B cell (primary cell): ENCODE data around the gene GPR22. TPM values are rescaled to one million over a fixed set of nuclear protein-coding genes. Genes with fewer than 3 reads are reported as not detected.

Experiments
- ATAC-seq: fragments of 200-7000 bp; cut with Tn5 transposase; one replicate; pipeline ENCODE4 v1.10.0; 2021; ENCODE audit warnings: low read depth, mild to moderate bottlenecking, moderate number of reproducible peaks, moderate library complexity
- CTCF ChIA-PET: fragments of 350-600 bp; sonication (Branson Sonifier 250); formaldehyde crosslinking; loops from one replicate; lab custom pipeline; 2021; ENCODE audit warnings: antibody characterized with exemption, inconsistent platforms; lab: Charles Lee
- POLR2A ChIA-PET: fragments of 350-600 bp; sonication (Branson Sonifier 250); formaldehyde crosslinking; loops from one replicate; lab custom pipeline; 2021; ENCODE audit warnings: antibody characterized with exemption; lab: Charles Lee
- DNase-seq: peaks from one replicate; pipeline ENCODE4 v3.0.0; 2013
- H2AFZ ChIP-seq: 2 replicates; pipeline ENCODE4 v1.6.1; 2012; ENCODE audit warnings: mild to moderate bottlenecking, low read depth, low read length; ENCODE audit not compliant: insufficient read depth, poor library complexity, severe bottlenecking
- H3K27ac ChIP-seq, 2 donors: 1 replicate in 1 of 2; 2 replicates in 1 of 2; pipeline ENCODE4 v1.5.1; 2012 to 2013; ENCODE audit warnings: low read length in 2 of 2, mild to moderate bottlenecking in 2 of 2, moderate library complexity in 1 of 2
- H3K27me3 ChIP-seq, 4 experiments: fragments of 200-600 bp in 1 of 4; sonication (generic) in 1 of 4; replicated peaks in 1 of 4; 1 replicate in 2 of 4; 2 replicates in 2 of 4; pipeline versions ENCODE4 v1.6.1 to v1.7.0; 2013 to 2016; ENCODE audit warnings: low read length in 3 of 4, mild to moderate bottlenecking in 2 of 4, mixed read lengths in 1 of 4, moderate library complexity in 1 of 4; ENCODE audit not compliant: insufficient read depth in 4 of 4, control insufficient read depth in 3 of 4; ENCODE audit errors: control extremely low read depth in 1 of 4
- H3K36me3 ChIP-seq, 2 experiments: replicated peaks in 1 of 2; 1 replicate in 1 of 2; 2 replicates in 1 of 2; pipeline versions ENCODE4 v1.6.1 to v1.7.1; 2013; ENCODE audit warnings: low read length in 1 of 2; ENCODE audit not compliant: insufficient read depth in 2 of 2, control insufficient read depth in 1 of 2; ENCODE audit errors: control extremely low read depth in 1 of 2, extremely low read depth in 1 of 2
- H3K4me1 ChIP-seq, 2 donors: fragments of 200-600 bp in 1 of 2; sonication (generic) in 1 of 2; 1 replicate in 1 of 2; 2 replicates in 1 of 2; pipeline versions ENCODE4 v1.5.1 to v1.6.1; 2013 to 2017; ENCODE audit warnings: low read length in 2 of 2; ENCODE audit not compliant: control insufficient read depth in 2 of 2, insufficient read depth in 2 of 2
- H3K4me2 ChIP-seq: replicated peaks from 2 replicates; pipeline ENCODE3; 2012; ENCODE audit warnings: mild to moderate bottlenecking, low read depth, low read length; ENCODE audit not compliant: poor library complexity, severe bottlenecking
- H3K4me3 ChIP-seq, 5 experiments: fragments of 200-600 bp in 1 of 5; sonication (generic) in 1 of 5; 1 replicate in 3 of 5; 2 replicates in 2 of 5; pipeline versions ENCODE4 v1.5.1 to v1.7.0; 2011 to 2016; ENCODE audit warnings: low read length in 4 of 5, mild to moderate bottlenecking in 4 of 5, low read depth in 2 of 5, control low read depth in 1 of 5, moderate library complexity in 1 of 5; ENCODE audit not compliant: insufficient read depth in 1 of 5; ENCODE audit errors: control extremely low read depth in 1 of 5, extremely low read depth in 1 of 5
- H3K79me2 ChIP-seq: fragments of 200-600 bp; sonication (generic); one replicate; pipeline ENCODE4 v1.6.0; 2016; ENCODE audit warnings: low read length; ENCODE audit not compliant: control insufficient read depth, insufficient read depth
- H3K9ac ChIP-seq: fragments of 200-600 bp; sonication (generic); 2 replicates; pipeline ENCODE4 v1.6.1; 2017; ENCODE audit warnings: mild to moderate bottlenecking, low read length, moderate library complexity
- H3K9me3 ChIP-seq, 3 donors: one replicate each; pipeline versions ENCODE4 v1.6.1 to v1.7.1; 2013; ENCODE audit warnings: low read length in 2 of 3; ENCODE audit not compliant: control insufficient read depth in 2 of 3, insufficient read depth in 1 of 3; ENCODE audit errors: control extremely low read depth in 1 of 3
- H4K20me1 ChIP-seq: 2 replicates; pipeline ENCODE4 v1.6.0; 2012; ENCODE audit warnings: mild to moderate bottlenecking, low read length; ENCODE audit not compliant: insufficient read depth, control insufficient read depth, poor library complexity, severe bottlenecking
- H3K27ac Mint-ChIP-seq: one replicate; pipeline ENCODE4 v1.8.0; 2021; ENCODE audit warnings: mixed read lengths
- H3K27me3 Mint-ChIP-seq: one replicate; pipeline ENCODE4 v1.8.0; 2021; ENCODE audit warnings: mixed read lengths
- H3K4me1 Mint-ChIP-seq: one replicate; pipeline ENCODE4 v1.8.0; 2021; ENCODE audit warnings: mixed read lengths
- H3K4me3 Mint-ChIP-seq: one replicate; pipeline ENCODE4 v1.8.0; 2021; ENCODE audit warnings: mixed read lengths
- H3K9me3 Mint-ChIP-seq: one replicate; pipeline ENCODE4 v1.8.0; 2022; ENCODE audit warnings: mixed read lengths; ENCODE audit not compliant: insufficient read depth
- EZH2 ChIP-seq: IDR thresholded peaks from 2 replicates; pipeline ENCODE4 v1.6.1; 2012; ENCODE audit warnings: borderline replicate concordance, low read depth, mild to moderate bottlenecking, moderate library complexity, low read length; ENCODE audit not compliant: insufficient read depth, poor library complexity, severe bottlenecking
- WGBS: methylation state at CpG from one replicate; pipeline ENCODE4 v1.1.5; 2013; ENCODE audit warnings: missing lambda C conversion rate; ENCODE audit not compliant: insufficient coverage; 5-methylcytosine and 5-hydroxymethylcytosine counted together
- intact Hi-C: fragments of 100-400 bp; cut with micrococcal nuclease; formaldehyde crosslinking; loops from one replicate; pipeline ENCODE4 v1.10.0; 2022
- polyA plus RNA-seq: library from polyadenylated mRNA; depleted of rRNA; stranded (reverse); fragments of >200 nt; gene quantifications from 2 replicates; pipeline ENCODE4 v1.2.3, GENCODE V29; 2012
- total RNA-seq, 2 donors: library from RNA; stranded (reverse); fragments of 120-200 nt in 1 of 2; gene quantifications; 1 replicate in 1 of 2; 2 replicates in 1 of 2; pipeline versions ENCODE4 v1.2.3 to v1.2.4, GENCODE V29; 2013 to 2022
- TF ChIP-seq, protein P1 (sequence below): fragments of 200-600 bp; IDR thresholded peaks from one replicate; pipeline ENCODE4 v1.8.0; 2022; ENCODE audit warnings: antibody characterized with exemption, mild to moderate bottlenecking

GPR22 gene
- total and polyA plus RNA-seq, 2 donors (not counting 1 experiment from before 2014, with no cell fraction given): not detected

DNA sequence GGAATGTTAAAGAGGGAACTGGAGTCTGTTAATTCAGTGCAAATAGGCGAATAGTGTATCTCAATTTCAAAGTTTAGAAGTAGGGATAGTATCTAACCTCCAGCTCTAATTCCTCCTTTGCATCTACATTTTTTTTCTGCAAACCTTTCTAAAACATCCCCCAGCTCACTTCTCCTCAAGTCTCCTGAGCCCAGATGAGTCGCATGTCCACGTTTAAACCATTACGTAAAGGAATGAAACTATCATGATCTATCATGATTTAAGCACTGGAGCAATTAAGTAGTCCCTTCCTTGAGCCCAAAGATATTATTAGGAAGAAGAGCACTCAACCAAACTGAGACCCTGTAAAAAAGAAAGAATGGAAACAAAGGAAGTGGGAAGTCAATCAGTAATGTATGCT, 29.9 kb downstream of the GPR22 start:
- ChIA-PET CTCF (interaction anchor here (0.7 kb wide), 1 partner anchor 162 kb away, joined by 4 read pairs; no protein-coding TSS in a partner anchor), POLR2A (no interaction called here)
- no peaks in the 10 kb centered on the region for H4K20me1 ChIP-seq
- intact Hi-C loops: no loop called here
- peaks cover 0 to under 1% of the 10 kb centered on the region in 2 experiments for H3K36me3 ChIP-seq
- peaks cover 2% of the 10 kb centered on the region for H3K4me1 Mint-ChIP-seq
- H3K4me3 ChIP-seq: no peak overlapping the region
- H2AFZ ChIP-seq: no peak overlapping the region
- no peaks in the 10 kb centered on the region for H3K27me3 Mint-ChIP-seq
- no peaks in the 10 kb centered on the region for H3K27me3 ChIP-seq
- WGBS: no CpG with 5 or more reads among the region's 4 CpGs
- no peak overlapping the region for H3K4me2 ChIP-seq
- no peak for TF ChIP-seq EZH2
- TF ChIP-seq, protein P1, sequence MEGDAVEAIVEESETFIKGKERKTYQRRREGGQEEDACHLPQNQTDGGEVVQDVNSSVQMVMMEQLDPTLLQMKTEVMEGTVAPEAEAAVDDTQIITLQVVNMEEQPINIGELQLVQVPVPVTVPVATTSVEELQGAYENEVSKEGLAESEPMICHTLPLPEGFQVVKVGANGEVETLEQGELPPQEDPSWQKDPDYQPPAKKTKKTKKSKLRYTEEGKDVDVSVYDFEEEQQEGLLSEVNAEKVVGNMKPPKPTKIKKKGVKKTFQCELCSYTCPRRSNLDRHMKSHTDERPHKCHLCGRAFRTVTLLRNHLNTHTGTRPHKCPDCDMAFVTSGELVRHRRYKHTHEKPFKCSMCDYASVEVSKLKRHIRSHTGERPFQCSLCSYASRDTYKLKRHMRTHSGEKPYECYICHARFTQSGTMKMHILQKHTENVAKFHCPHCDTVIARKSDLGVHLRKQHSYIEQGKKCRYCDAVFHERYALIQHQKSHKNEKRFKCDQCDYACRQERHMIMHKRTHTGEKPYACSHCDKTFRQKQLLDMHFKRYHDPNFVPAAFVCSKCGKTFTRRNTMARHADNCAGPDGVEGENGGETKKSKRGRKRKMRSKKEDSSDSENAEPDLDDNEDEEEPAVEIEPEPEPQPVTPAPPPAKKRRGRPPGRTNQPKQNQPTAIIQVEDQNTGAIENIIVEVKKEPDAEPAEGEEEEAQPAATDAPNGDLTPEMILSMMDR: no peak
- no peak overlapping the region for H3K27ac Mint-ChIP-seq
- H3K9me3 Mint-ChIP-seq: no peaks in the 10 kb centered on the region
- H3K79me2 ChIP-seq: peaks cover 16% of the 10 kb centered on the region
- no peak for DNase-seq
- no peaks in the 10 kb centered on the region for H3K4me1 ChIP-seq
- H3K9me3 ChIP-seq: no peaks in the 10 kb centered on the region
- ATAC-seq: no peak
- H3K4me3 Mint-ChIP-seq: no peak overlapping the region
- no peak overlapping the region for H3K9ac ChIP-seq
- no peak overlapping the region for H3K27ac ChIP-seq

DNA sequence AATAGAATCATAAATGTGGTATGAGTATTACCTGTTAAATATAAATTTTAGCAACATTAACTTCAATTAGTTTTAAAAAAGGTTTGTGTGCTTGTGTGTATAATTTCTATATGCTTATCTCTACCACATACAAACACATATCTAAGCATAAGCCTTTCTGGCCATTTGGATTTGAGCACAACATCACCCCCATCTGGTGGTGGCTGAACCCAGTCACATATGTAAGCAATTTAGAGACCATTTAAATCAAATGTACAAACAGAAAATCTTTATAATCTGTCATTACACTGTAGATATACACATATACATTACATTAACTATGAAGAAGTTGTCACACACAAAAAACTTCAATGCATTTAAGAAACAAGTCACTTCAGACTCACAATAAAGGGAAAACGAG, 31.7 kb downstream of the GPR22 start:
- H3K9me3 ChIP-seq: no peaks in the 10 kb centered on the region
- no peak overlapping the region for H3K4me3 Mint-ChIP-seq
- TF ChIP-seq, protein P1: peak; percentile 44
- no peak for TF ChIP-seq EZH2
- no peak overlapping the region for H2AFZ ChIP-seq
- no peaks in the 10 kb centered on the region for H3K27me3 Mint-ChIP-seq
- ATAC-seq: no peak
- ChIA-PET POLR2A (no interaction called here), CTCF (interaction anchor here (0.8 to 2.4 kb wide), 8 partner anchors 33 to 352 kb away, joined by 3 to 10 read pairs (median 3); partner anchors contain the start of gene CBLL1)
- no peaks in the 10 kb centered on the region for H3K4me1 ChIP-seq
- peak; percentile 35 for DNase-seq
- H3K9me3 Mint-ChIP-seq: no peaks in the 10 kb centered on the region
- no peak overlapping the region for H3K4me2 ChIP-seq
- peaks cover 3% of the 10 kb centered on the region for H3K4me1 Mint-ChIP-seq
- peaks cover 9% of the 10 kb centered on the region for H3K79me2 ChIP-seq
- no peak overlapping the region for H3K9ac ChIP-seq
- no peak overlapping the region for H3K27ac ChIP-seq
- H3K36me3 ChIP-seq: peaks cover 0 to 10% of the 10 kb centered on the region in 2 experiments
- H3K27ac Mint-ChIP-seq: no peak overlapping the region
- no peak overlapping the region for H3K4me3 ChIP-seq
- no peaks in the 10 kb centered on the region for H3K27me3 ChIP-seq
- H4K20me1 ChIP-seq: no peaks in the 10 kb centered on the region
- intact Hi-C loops: no loop called here
- no CpG with 5 or more reads among the region's 1 CpG for WGBS
